Endothelial cell of umbilical vein (primary cell): ENCODE measurements around the gene CDK15. TPM values are rescaled to one million over a fixed set of nuclear protein-coding genes. Genes with fewer than 3 reads are reported as not detected.

Experiments
- BruUV-seq: library from RNA; stranded (reverse); fragments of 400-500 nt; replicated peaks from 2 replicates; lab custom pipeline; 2021; lab: Mats Ljungman, UMichigan
- CTCF ChIA-PET: fragments of 300-600, 350-600 bp; sonication (Branson Sonifier 250); formaldehyde crosslinking; loops from one replicate; lab custom pipeline; 2021; ENCODE audit warnings: antibody characterized with exemption, inconsistent platforms; lab: Charles Lee
- POLR2A ChIA-PET: fragments of 300-600, 350-600 bp; sonication (Branson Sonifier 250); formaldehyde crosslinking; loops from one replicate; lab custom pipeline; 2021; ENCODE audit warnings: antibody characterized with exemption, inconsistent platforms; lab: Charles Lee
- DNase-seq: peaks from one replicate; pipeline ENCODE4 v3.0.0-alpha.2; 2011; ENCODE audit warnings: low read depth, low spot score
- FAIRE-seq: peaks from 2 replicates; lab custom pipeline; 2011; peaks lifted over from hg19 to GRCh38; lab: Jason Lieb, UNC
- H2AFZ ChIP-seq: 2 replicates; pipeline ENCODE4 v1.6.0; 2012; ENCODE audit warnings: low read depth, low read length, control low read depth, inconsistent platforms
- H3K27ac ChIP-seq: 2 replicates; pipeline ENCODE4 v1.5.1; 2011; ENCODE audit warnings: low read depth, mild to moderate bottlenecking, control low read depth, low read length, moderate library complexity; ENCODE audit not compliant: insufficient read depth
- H3K27me3 ChIP-seq, 2 experiments: 2 replicates each; pipeline versions ENCODE4 v1.6.0 to v1.6.1; 2011; ENCODE audit warnings: low read length in 2 of 2, mixed read lengths in 1 of 2; ENCODE audit not compliant: control insufficient read depth in 2 of 2, insufficient read depth in 2 of 2
- H3K36me3 ChIP-seq, 2 experiments: 2 replicates in 1 of 2; 3 replicates in 1 of 2; pipeline ENCODE4 v1.5.1; 2011; ENCODE audit warnings: low read length in 2 of 2, mild to moderate bottlenecking in 1 of 2, moderate library complexity in 1 of 2; ENCODE audit not compliant: control insufficient read depth in 2 of 2, insufficient read depth in 2 of 2; ENCODE audit errors: extremely low read depth in 1 of 2
- H3K4me1 ChIP-seq: 3 replicates; pipeline ENCODE4 v1.5.1; 2011; ENCODE audit warnings: mild to moderate bottlenecking, low read length; ENCODE audit not compliant: control insufficient read depth, insufficient read depth; ENCODE audit errors: extremely low read depth
- H3K4me2 ChIP-seq: 2 replicates; pipeline ENCODE4 v1.6.1; 2011; ENCODE audit warnings: low read length, control low read depth, mixed read lengths; ENCODE audit not compliant: insufficient read depth
- H3K4me3 ChIP-seq, 3 experiments: fragments of 200-600 bp in 1 of 3; sonication (generic), shearing (Covaris generic) in 1 of 3; replicated peaks in 1 of 3; 2 replicates each; pipeline ENCODE4 v1.5.1; 2011 to 2016; ENCODE audit warnings: control low read depth in 3 of 3, low read length in 3 of 3, mild to moderate bottlenecking in 2 of 3, inconsistent platforms in 1 of 3, low read depth in 1 of 3, moderate library complexity in 1 of 3; ENCODE audit not compliant: insufficient read depth in 1 of 3
- H3K79me2 ChIP-seq: 2 replicates; pipeline ENCODE4 v1.6.0; 2012; ENCODE audit warnings: low read length, inconsistent platforms; ENCODE audit not compliant: control insufficient read depth, insufficient read depth
- H3K9ac ChIP-seq: replicated peaks from 2 replicates; pipeline ENCODE3; 2011; ENCODE audit warnings: low read length, control low read depth; ENCODE audit not compliant: insufficient read depth; ENCODE audit errors: extremely low read depth
- H3K9me1 ChIP-seq: replicated peaks from 3 replicates; pipeline ENCODE4 v1.6.0; 2011; ENCODE audit warnings: mild to moderate bottlenecking, low read length; ENCODE audit not compliant: control insufficient read depth, insufficient read depth; ENCODE audit errors: extremely low read depth
- H3K9me3 ChIP-seq: replicated peaks from 2 replicates; pipeline ENCODE4 v1.5.1; 2012; ENCODE audit warnings: low read length, inconsistent platforms; ENCODE audit not compliant: control insufficient read depth, insufficient read depth
- H4K20me1 ChIP-seq: replicated peaks from 2 replicates; pipeline ENCODE3; 2011; ENCODE audit warnings: mild to moderate bottlenecking, low read length; ENCODE audit not compliant: control insufficient read depth, insufficient read depth; ENCODE audit errors: extremely low read depth
- CTCF ChIP-seq, 2 donors: IDR thresholded peaks; 1 replicate in 1 of 2; 2 replicates in 1 of 2; pipeline ENCODE4 v1.5.1; 2011; ENCODE audit warnings: low read length in 2 of 2, mild to moderate bottlenecking in 2 of 2, moderate library complexity in 2 of 2, control low read depth in 1 of 2, inconsistent platforms in 1 of 2, low read depth in 1 of 2; ENCODE audit not compliant: insufficient read depth in 1 of 2; ENCODE audit errors: extremely low read depth in 1 of 2
- EZH2 ChIP-seq: IDR thresholded peaks from 2 replicates; pipeline ENCODE4 v1.6.1; 2012; ENCODE audit warnings: borderline replicate concordance, low read depth, mild to moderate bottlenecking, moderate library complexity, low read length, inconsistent platforms; ENCODE audit not compliant: severe bottlenecking
- FOS ChIP-seq: IDR thresholded peaks from 2 replicates; pipeline ENCODE4 v1.6.1; 2011; ENCODE audit warnings: mild to moderate bottlenecking, low read length, moderate library complexity, borderline replicate concordance; ENCODE audit not compliant: insufficient read depth
- GATA2 ChIP-seq: IDR thresholded peaks from 2 replicates; pipeline ENCODE4 v1.7.0; 2011; ENCODE audit warnings: low read depth, mild to moderate bottlenecking, moderate library complexity, mixed read lengths, low read length; ENCODE audit not compliant: insufficient read length, insufficient read depth
- JUN ChIP-seq: IDR thresholded peaks from 2 replicates; pipeline ENCODE4 v1.6.1; 2011; ENCODE audit warnings: borderline replicate concordance, low read depth; ENCODE audit not compliant: insufficient read length, insufficient read depth
- MAX ChIP-seq: IDR thresholded peaks from 2 replicates; pipeline ENCODE4 v1.6.1; 2011; ENCODE audit not compliant: insufficient read depth, insufficient read length
- MYC ChIP-seq: IDR thresholded peaks from one replicate; pipeline ENCODE4 v1.6.1; 2011; ENCODE audit warnings: mild to moderate bottlenecking, low read depth, low read length
- POLR2A ChIP-seq: IDR thresholded peaks from 2 replicates; pipeline ENCODE4 v1.6.1; 2012; ENCODE audit warnings: low read depth, mild to moderate bottlenecking, control low read depth, low read length
- POLR2AphosphoS5 ChIP-seq: IDR thresholded peaks from 2 replicates; pipeline ENCODE4 v1.6.1; 2012; ENCODE audit warnings: low read depth, mild to moderate bottlenecking, control low read depth, low read length, moderate library complexity; ENCODE audit not compliant: insufficient read depth
- dilution Hi-C: fragments of 300-500 bp; cut with MboI; formaldehyde crosslinking; loops from one replicate; pipeline ENCODE4 v1.15.0; 2019; ENCODE audit warnings: low sequenced_read_pairs; ENCODE audit not compliant: extremely low pct_ligation_motif_present
- intact Hi-C: fragments of 100-400 bp; cut with micrococcal nuclease; formaldehyde crosslinking; loops from one replicate; pipeline ENCODE4 v1.10.0; 2022
- polyA plus RNA-seq, 4 experiments: library from polyadenylated mRNA; depleted of rRNA in 3 of 4; stranded (reverse) in 3 of 4; unstranded in 1 of 4; fragments of >200 nt; gene quantifications; 2 replicates each; pipeline versions ENCODE4 v1.2.1 to v1.2.3, GENCODE V29; 2011 to 2012; ENCODE audit warnings: missing spikeins in 1 of 4
- total RNA-seq: library from RNA; stranded (reverse); gene quantifications from 2 replicates; pipeline ENCODE4 v1.2.3, GENCODE V29; 2021

CDK15 gene
- total and polyA plus RNA-seq, 2 donors (not counting 3 experiments of a cell fraction or from before 2014, with no cell fraction given): not detected

- intact Hi-C loops (no loop called here), dilution Hi-C loops (no loop called here)
- H3K9me3 ChIP-seq: no peaks in the 10 kb centered on the region
- FAIRE-seq (no peak), DNase-seq (no peak)
- H3K9me1 ChIP-seq: no peaks in the 10 kb centered on the region
- ChIA-PET CTCF (interaction anchor here (1.0 to 2.1 kb wide), 5 partner anchors 10 to 48 kb away, joined by 3 to 6 read pairs (median 3); no protein-coding TSS in a partner anchor), POLR2A (no interaction called here)
- H2AFZ ChIP-seq: no peak overlapping the region
- H3K79me2 ChIP-seq: no peaks in the 10 kb centered on the region
- H4K20me1 ChIP-seq: no peaks in the 10 kb centered on the region
- H3K27ac ChIP-seq: no peak overlapping the region
- BruUV-seq: no TSS peak
- TF ChIP-seq POLR2A: no peak
- TF ChIP-seq JUN: no peak
- no peak for TF ChIP-seq EZH2
- TF ChIP-seq FOS: no peak
- TF ChIP-seq CTCF (IDR thresholded peaks at IDR 0.05; ENCODE audit: extremely low read depth in 1 of 2, insufficient read depth in 1 of 2, low read depth in 1 of 2, low read length in 2 of 2): no peak
- no peak for TF ChIP-seq MYC
- TF ChIP-seq GATA2: no peak
- TF ChIP-seq POLR2AphosphoS5: no peak
- no peak for TF ChIP-seq MAX
- peaks cover 4 to 8% of the 10 kb centered on the region in 2 experiments for H3K27me3 ChIP-seq
- no peak overlapping the region for H3K4me3 ChIP-seq
- H3K4me1 ChIP-seq: no peaks in the 10 kb centered on the region
- no peak overlapping the region for H3K9ac ChIP-seq
- no peak overlapping the region for H3K4me2 ChIP-seq
- no peaks in the 10 kb centered on the region for H3K36me3 ChIP-seq
Observed at GRCh38 chr2:201909348-201909747, 103.0 kb downstream of the CDK15 start.
